Coronary artery (tissue), 2 donors: ENCODE data around the gene P4HTM.

Experiments used
- DNase-seq: peaks from one replicate; pipeline ENCODE4 v3.0.0-alpha.2; 2017; ENCODE audit warnings: low spot score
- H3K27ac ChIP-seq, 2 donors: fragments of 200-600 bp; sonication (generic); one replicate each; pipeline ENCODE4 v1.5.1; 2016 to 2019
- H3K4me3 ChIP-seq: fragments of 200-600 bp; sonication (generic); 2 replicates; pipeline ENCODE4 v1.5.1; 2016; ENCODE audit warnings: mild to moderate bottlenecking, moderate library complexity
- CTCF ChIP-seq: fragments of 200-600 bp; sonication (generic); IDR thresholded peaks from one replicate; pipeline ENCODE4 v1.5.1; 2019; ENCODE audit warnings: antibody characterized with exemption

Gene P4HTM

GRCh38 chr3:49021213-49021812 is 31.3 kb downstream of the P4HTM start:
- Histone ChIP-seq H3K4me3 (peak overlapping the region; percentile 96), H3K27ac (peak overlapping the region; percentile 99)
- peak; percentile 99 for DNase-seq
- TF ChIP-seq CTCF: no peak

- DNase-seq: peak; percentile 94
- peak; percentile 97 for TF ChIP-seq CTCF
- H3K27ac ChIP-seq: peak within 1 kb of the TSS; percentile 99
- peak within 1 kb of the TSS; percentile 96 for H3K4me3 ChIP-seq
These were observed 32.0 kb downstream of the P4HTM start, which contains the start of gene NDUFAF3 for GRCh38 chr3:49021813-49022687. NDUFAF3 (plus strand) TSS chr3:49022121; CDS start chr3:49022145, 24 bp downstream.

GRCh38 chr3:49022688-49023171 is 32.7 kb downstream of the P4HTM start:
- TF ChIP-seq CTCF: no peak
- Histone ChIP-seq H3K27ac (peak overlapping the region; percentile 99), H3K4me3 (peak overlapping the region; percentile 96)
- DNase-seq: no peak

- Histone ChIP-seq H3K27ac (no peak overlapping the region), H3K4me3 (no peak overlapping the region)
- TF ChIP-seq CTCF: no peak
- DNase-seq: no peak
These were observed 33.7 kb downstream of the P4HTM start for GRCh38 chr3:49023775-49024174.

GRCh38 chr3:49024449-49024848 is 34.4 kb downstream of the P4HTM start:
- TF ChIP-seq CTCF: no peak
- no peak overlapping the region for H3K4me3 ChIP-seq
- H3K27ac ChIP-seq: no peak overlapping the region
- DNase-seq: no peak

GRCh38 chr3:49025005-49025792 is 35.2 kb downstream of the P4HTM start:
- no peak for TF ChIP-seq CTCF
- H3K4me3 ChIP-seq: no peak overlapping the region
- no peak overlapping the region for H3K27ac ChIP-seq
- no peak for DNase-seq
